ENCODE measurements around the gene PID1.

- TF ChIP-seq, protein P1, sequence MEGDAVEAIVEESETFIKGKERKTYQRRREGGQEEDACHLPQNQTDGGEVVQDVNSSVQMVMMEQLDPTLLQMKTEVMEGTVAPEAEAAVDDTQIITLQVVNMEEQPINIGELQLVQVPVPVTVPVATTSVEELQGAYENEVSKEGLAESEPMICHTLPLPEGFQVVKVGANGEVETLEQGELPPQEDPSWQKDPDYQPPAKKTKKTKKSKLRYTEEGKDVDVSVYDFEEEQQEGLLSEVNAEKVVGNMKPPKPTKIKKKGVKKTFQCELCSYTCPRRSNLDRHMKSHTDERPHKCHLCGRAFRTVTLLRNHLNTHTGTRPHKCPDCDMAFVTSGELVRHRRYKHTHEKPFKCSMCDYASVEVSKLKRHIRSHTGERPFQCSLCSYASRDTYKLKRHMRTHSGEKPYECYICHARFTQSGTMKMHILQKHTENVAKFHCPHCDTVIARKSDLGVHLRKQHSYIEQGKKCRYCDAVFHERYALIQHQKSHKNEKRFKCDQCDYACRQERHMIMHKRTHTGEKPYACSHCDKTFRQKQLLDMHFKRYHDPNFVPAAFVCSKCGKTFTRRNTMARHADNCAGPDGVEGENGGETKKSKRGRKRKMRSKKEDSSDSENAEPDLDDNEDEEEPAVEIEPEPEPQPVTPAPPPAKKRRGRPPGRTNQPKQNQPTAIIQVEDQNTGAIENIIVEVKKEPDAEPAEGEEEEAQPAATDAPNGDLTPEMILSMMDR (IDR thresholded peaks at IDR 0.05): no peak
- no peak for TF ChIP-seq POLR2A (IDR thresholded peaks at IDR 0.05)
These were observed 117.1 kb downstream of the PID1 start for GRCh38 chr2:229153951-229154350.

Data from lower leg skin (tissue), 3 donors.